ENCODE results near the gene TP53AIP1.

Gene TP53AIP1

GRCh38 chr11:128956401-128957201 is 13.9 kb upstream of the TP53AIP1 start:
- H3K36me3 Mint-ChIP-seq (ENCODE audit: low read depth) = no peaks in the 10 kb centered on the region
- intact Hi-C loops (cut with micrococcal nuclease) = loop anchor here (1.0 kb wide), 1 partner anchor 72 kb away; no protein-coding TSS in a partner anchor
- no peak overlapping the region for H3K27ac Mint-ChIP-seq
- no peaks in the 10 kb centered on the region for H3K4me1 Mint-ChIP-seq (ENCODE audit: low read depth)
- peaks cover 5% of the 10 kb centered on the region for H3K27me3 Mint-ChIP-seq
- no peaks in the 10 kb centered on the region for H3K9me3 Mint-ChIP-seq
- no peak overlapping the region for H3K4me3 Mint-ChIP-seq

GRCh38 chr11:128955636-128956035 is 13.0 kb upstream of the TP53AIP1 start:
- Mint-ChIP-seq H3K36me3 (ENCODE audit: low read depth) (no peaks in the 10 kb centered on the region), H3K9me3 (no peaks in the 10 kb centered on the region), H3K4me3 (no peak overlapping the region), H3K27ac (no peak overlapping the region), H3K4me1 (ENCODE audit: low read depth) (no peaks in the 10 kb centered on the region), H3K27me3 (peaks cover 5% of the 10 kb centered on the region)
- intact Hi-C loops (cut with micrococcal nuclease) = loop anchor here (1.0 kb wide), 1 partner anchor 71 kb away; no protein-coding TSS in a partner anchor

- H3K36me3 Mint-ChIP-seq (ENCODE audit: low read depth) = no peaks in the 10 kb centered on the region
- H3K4me1 Mint-ChIP-seq (ENCODE audit: low read depth) = no peaks in the 10 kb centered on the region
- no peak overlapping the region for H3K27ac Mint-ChIP-seq
- H3K9me3 Mint-ChIP-seq = no peaks in the 10 kb centered on the region
- peaks cover 5% of the 10 kb centered on the region for H3K27me3 Mint-ChIP-seq
- no peak overlapping the region for H3K4me3 Mint-ChIP-seq
- intact Hi-C loops (cut with micrococcal nuclease) = no loop called here
Measured at GRCh38 chr11:128953151-128953550, 10.5 kb upstream of the TP53AIP1 start.

- no peaks in the 10 kb centered on the region for H3K9me3 Mint-ChIP-seq
- no peak overlapping the region for H3K4me3 Mint-ChIP-seq
- peaks cover 3% of the 10 kb centered on the region for H3K27me3 Mint-ChIP-seq
- H3K4me1 Mint-ChIP-seq (ENCODE audit: low read depth) = no peaks in the 10 kb centered on the region
- no peaks in the 10 kb centered on the region for H3K36me3 Mint-ChIP-seq (ENCODE audit: low read depth)
- intact Hi-C loops (cut with micrococcal nuclease) = loop anchor here (2.0 kb wide), 1 partner anchor 63 kb away; no protein-coding TSS in a partner anchor
- no peak overlapping the region for H3K27ac Mint-ChIP-seq
Measured at GRCh38 chr11:128949791-128950454, 7.3 kb upstream of the TP53AIP1 start.

- H3K4me3 Mint-ChIP-seq = no peak overlapping the region
- no peaks in the 10 kb centered on the region for H3K27me3 Mint-ChIP-seq
- no peaks in the 10 kb centered on the region for H3K4me1 Mint-ChIP-seq (ENCODE audit: low read depth)
- intact Hi-C loops (cut with micrococcal nuclease) = loop anchor here (2.0 kb wide), 1 partner anchor 62 kb away; no protein-coding TSS in a partner anchor
- H3K9me3 Mint-ChIP-seq = no peaks in the 10 kb centered on the region
- H3K27ac Mint-ChIP-seq = no peak overlapping the region
- H3K36me3 Mint-ChIP-seq (ENCODE audit: low read depth) = no peaks in the 10 kb centered on the region
Measured at GRCh38 chr11:128948583-128948982, 5.9 kb upstream of the TP53AIP1 start.

- H3K4me3 Mint-ChIP-seq = no peak overlapping the region
- no peaks in the 10 kb centered on the region for H3K9me3 Mint-ChIP-seq
- no peaks in the 10 kb centered on the region for H3K27me3 Mint-ChIP-seq
- no peaks in the 10 kb centered on the region for H3K36me3 Mint-ChIP-seq (ENCODE audit: low read depth)
- H3K27ac Mint-ChIP-seq = no peak overlapping the region
- H3K4me1 Mint-ChIP-seq (ENCODE audit: low read depth) = no peaks in the 10 kb centered on the region
- intact Hi-C loops (cut with micrococcal nuclease) = loop anchor here (2.0 kb wide), 1 partner anchor 61 kb away; no protein-coding TSS in a partner anchor
Measured at GRCh38 chr11:128947773-128948172, 5.1 kb upstream of the TP53AIP1 start.

GRCh38 chr11:128946648-128947047 is 4.0 kb upstream of the TP53AIP1 start:
- H3K27ac Mint-ChIP-seq = no peak overlapping the region
- H3K9me3 Mint-ChIP-seq = no peaks in the 10 kb centered on the region
- no peaks in the 10 kb centered on the region for H3K36me3 Mint-ChIP-seq (ENCODE audit: low read depth)
- intact Hi-C loops (cut with micrococcal nuclease) = no loop called here
- no peak overlapping the region for H3K4me3 Mint-ChIP-seq
- no peaks in the 10 kb centered on the region for H3K27me3 Mint-ChIP-seq
- H3K4me1 Mint-ChIP-seq (ENCODE audit: low read depth) = peaks cover under 1% of the 10 kb centered on the region

- no peak overlapping the region for H3K4me3 Mint-ChIP-seq
- H3K27ac Mint-ChIP-seq = peak overlapping the region; percentile 15
- no peaks in the 10 kb centered on the region for H3K27me3 Mint-ChIP-seq
- H3K9me3 Mint-ChIP-seq = no peaks in the 10 kb centered on the region
- H3K4me1 Mint-ChIP-seq (ENCODE audit: low read depth) = peaks cover 14% of the 10 kb centered on the region
- no peaks in the 10 kb centered on the region for H3K36me3 Mint-ChIP-seq (ENCODE audit: low read depth)
- intact Hi-C loops (cut with micrococcal nuclease) = no loop called here
Measured at GRCh38 chr11:128943428-128943976, 831 bp upstream of the TP53AIP1 start.

- H3K27ac Mint-ChIP-seq = no peak overlapping the region
- peaks cover 14% of the 10 kb centered on the region for H3K4me1 Mint-ChIP-seq (ENCODE audit: low read depth)
- no peaks in the 10 kb centered on the region for H3K36me3 Mint-ChIP-seq (ENCODE audit: low read depth)
- no peak overlapping the region for H3K4me3 Mint-ChIP-seq
- no peaks in the 10 kb centered on the region for H3K27me3 Mint-ChIP-seq
- intact Hi-C loops (cut with micrococcal nuclease) = no loop called here
- H3K9me3 Mint-ChIP-seq = no peaks in the 10 kb centered on the region
Measured at GRCh38 chr11:128942272-128942612, 429 bp downstream of the TP53AIP1 start.

GRCh38 chr11:128941573-128942271 is 949 bp downstream of the TP53AIP1 start:
- H3K4me1 Mint-ChIP-seq (ENCODE audit: low read depth) = peaks cover 14% of the 10 kb centered on the region
- H3K27ac Mint-ChIP-seq = peak overlapping the region; percentile 4
- no peaks in the 10 kb centered on the region for H3K9me3 Mint-ChIP-seq
- H3K4me3 Mint-ChIP-seq = no peak overlapping the region
- no peaks in the 10 kb centered on the region for H3K27me3 Mint-ChIP-seq
- intact Hi-C loops (cut with micrococcal nuclease) = no loop called here
- H3K36me3 Mint-ChIP-seq (ENCODE audit: low read depth) = no peaks in the 10 kb centered on the region

- Mint-ChIP-seq H3K27me3 (no peaks in the 10 kb centered on the region), H3K27ac (peak overlapping the region; percentile 4), H3K4me3 (no peak overlapping the region), H3K4me1 (ENCODE audit: low read depth) (peaks cover 14% of the 10 kb centered on the region), H3K9me3 (no peaks in the 10 kb centered on the region), H3K36me3 (ENCODE audit: low read depth) (no peaks in the 10 kb centered on the region)
- intact Hi-C loops (cut with micrococcal nuclease) = no loop called here
Measured at GRCh38 chr11:128941110-128941509, 1.6 kb downstream of the TP53AIP1 start.

- H3K4me1 Mint-ChIP-seq (ENCODE audit: low read depth) = peaks cover 14% of the 10 kb centered on the region
- no peaks in the 10 kb centered on the region for H3K36me3 Mint-ChIP-seq (ENCODE audit: low read depth)
- no peak overlapping the region for H3K4me3 Mint-ChIP-seq
- intact Hi-C loops (cut with micrococcal nuclease) = no loop called here
- no peaks in the 10 kb centered on the region for H3K9me3 Mint-ChIP-seq
- H3K27ac Mint-ChIP-seq = peak overlapping the region; percentile 4
- H3K27me3 Mint-ChIP-seq = no peaks in the 10 kb centered on the region
Measured at GRCh38 chr11:128940603-128941002, 2.1 kb downstream of the TP53AIP1 start.

GRCh38 chr11:128940156-128940555 is 2.5 kb downstream of the TP53AIP1 start:
- H3K27me3 Mint-ChIP-seq = no peaks in the 10 kb centered on the region
- intact Hi-C loops (cut with micrococcal nuclease) = no loop called here

GRCh38 chr11:128939591-128939990 is 3.1 kb downstream of the TP53AIP1 start:
- H3K4me3 Mint-ChIP-seq = no peak overlapping the region
- no peaks in the 10 kb centered on the region for H3K27me3 Mint-ChIP-seq
- H3K4me1 Mint-ChIP-seq (ENCODE audit: low read depth) = peaks cover 14% of the 10 kb centered on the region
- H3K9me3 Mint-ChIP-seq = no peaks in the 10 kb centered on the region
- intact Hi-C loops (cut with micrococcal nuclease) = no loop called here
- no peak overlapping the region for H3K27ac Mint-ChIP-seq
- no peaks in the 10 kb centered on the region for H3K36me3 Mint-ChIP-seq (ENCODE audit: low read depth)

More at GRCh38 chr11:128940156-128940555, 2.5 kb downstream of the TP53AIP1 start:
- no peaks in the 10 kb centered on the region for H3K36me3 Mint-ChIP-seq (ENCODE audit: low read depth)
- peaks cover 14% of the 10 kb centered on the region for H3K4me1 Mint-ChIP-seq (ENCODE audit: low read depth)
- H3K4me3 Mint-ChIP-seq = no peak overlapping the region
- H3K27ac Mint-ChIP-seq = no peak overlapping the region
- H3K9me3 Mint-ChIP-seq = no peaks in the 10 kb centered on the region

Measured in dendritic cell treated with granulocyte-macrophage colony-stimulating factor and Interleukin-4, amounts not matched to agents 40 ng/mL and 50 ng/mL, for 4 days (primary cell).